MM.1S (cell line): ENCODE measurements around the gene TYRO3.

Source experiments
- DNase-seq: peaks from one replicate; pipeline ENCODE4 v3.0.0-alpha.2; 2015
- H2AFZ ChIP-seq: fragments of 300-600 bp; sonication (generic); 2 replicates; pipeline ENCODE4 v1.6.0; 2016; ENCODE audit warnings: antibody characterized with exemption, low read length
- H3F3A ChIP-seq: fragments of 300-600 bp; sonication (generic); 2 replicates; pipeline ENCODE4 v1.6.1; 2016; ENCODE audit warnings: mild to moderate bottlenecking, antibody characterized with exemption, low read length, moderate library complexity, mixed read lengths; ENCODE audit not compliant: insufficient read depth
- H3K27ac ChIP-seq: fragments of 300-600 bp; sonication (generic); 2 replicates; pipeline ENCODE4 v1.5.1; 2016; ENCODE audit warnings: mild to moderate bottlenecking, low read length
- H3K27me3 ChIP-seq: fragments of 300-600 bp; sonication (generic); replicated peaks from 2 replicates; pipeline ENCODE4 v1.6.0; 2016; ENCODE audit warnings: low read length; ENCODE audit not compliant: insufficient read depth
- H3K36me3 ChIP-seq: fragments of 300-600 bp; sonication (generic); replicated peaks from 2 replicates; pipeline ENCODE4 v1.6.1; 2016; ENCODE audit warnings: mild to moderate bottlenecking, low read length, mixed read lengths; ENCODE audit not compliant: insufficient read depth
- H3K4me1 ChIP-seq: fragments of 300-600 bp; sonication (generic); 2 replicates; pipeline ENCODE4 v1.6.1; 2016; ENCODE audit warnings: low read length, mixed read lengths
- H3K4me2 ChIP-seq: fragments of 300-600 bp; sonication (generic); 2 replicates; pipeline ENCODE4 v1.6.0; 2016; ENCODE audit warnings: low read depth, low read length
- H3K4me3 ChIP-seq: fragments of 300-600 bp; sonication (generic); 2 replicates; pipeline ENCODE4 v1.5.1; 2016; ENCODE audit warnings: low read length, mixed read lengths
- H3K79me2 ChIP-seq: fragments of 300-600 bp; sonication (generic); 2 replicates; pipeline ENCODE4 v1.6.1; 2016; ENCODE audit warnings: mixed run types, low read length, mixed read lengths
- H3K9ac ChIP-seq: fragments of 300-600 bp; sonication (generic); 2 replicates; pipeline ENCODE4 v1.6.1; 2016; ENCODE audit warnings: low read length, mixed read lengths
- H3K9me2 ChIP-seq: fragments of 300-600 bp; sonication (generic); replicated peaks from 2 replicates; pipeline ENCODE4 v1.6.1; 2016; ENCODE audit warnings: mild to moderate bottlenecking, low read length, mixed read lengths; ENCODE audit not compliant: insufficient read depth
- H3K9me3 ChIP-seq: fragments of 300-600 bp; sonication (generic); replicated peaks from 2 replicates; pipeline ENCODE4 v1.6.1; 2016; ENCODE audit warnings: mild to moderate bottlenecking, low read length, mixed read lengths; ENCODE audit not compliant: insufficient read depth
- H4K20me1 ChIP-seq: fragments of 300-600 bp; sonication (generic); 2 replicates; pipeline ENCODE4 v1.6.1; 2016; ENCODE audit warnings: mild to moderate bottlenecking, low read length, moderate library complexity, mixed read lengths; ENCODE audit not compliant: insufficient read depth
- CTCF ChIP-seq: fragments of 300-600 bp; sonication (generic); IDR thresholded peaks from 2 replicates; pipeline ENCODE4 v1.5.1; 2016; ENCODE audit warnings: antibody characterized with exemption, low read length, mixed read lengths
- EZH2 ChIP-seq: fragments of 300-600 bp; sonication (generic); optimal IDR thresholded peaks from 2 replicates; pipeline ENCODE3; 2017; ENCODE audit warnings: low read depth, mild to moderate bottlenecking, antibody characterized with exemption, low read length, mixed read lengths
- EZH2phosphoT487 ChIP-seq: fragments of 300-600 bp; sonication (generic); IDR thresholded peaks from 2 replicates; pipeline ENCODE4 v1.6.1; 2018; ENCODE audit warnings: antibody characterized with exemption, low read length

Gene TYRO3

GRCh38 chr15:41545218-41545617 lies 13.8 kb upstream of the TYRO3 start:
- Histone ChIP-seq H3K4me1 (no peaks in the 10 kb centered on the region), H3K9me3 (no peaks in the 10 kb centered on the region), H3K4me2 (no peak overlapping the region), H3K9me2 (no peaks in the 10 kb centered on the region), H3K27me3 (no peaks in the 10 kb centered on the region), H3F3A (no peaks in the 10 kb centered on the region), H3K36me3 (no peaks in the 10 kb centered on the region), H3K27ac (no peak overlapping the region), H3K79me2 (peaks cover 18% of the 10 kb centered on the region), H3K9ac (no peak overlapping the region), H2AFZ (no peak overlapping the region), H4K20me1 (no peaks in the 10 kb centered on the region), H3K4me3 (no peak overlapping the region)
- DNase-seq, result no peak
- TF ChIP-seq CTCF (no peak), EZH2 (no peak), EZH2phosphoT487 (no peak)

GRCh38 chr15:41546851-41547786 lies 11.9 kb upstream of the TYRO3 start:
- H2AFZ ChIP-seq, result no peak overlapping the region
- H3K4me2 ChIP-seq, result no peak overlapping the region

GRCh38 chr15:41550066-41550775 lies 8.8 kb upstream of the TYRO3 start:
- Histone ChIP-seq H3K4me1 (no peaks in the 10 kb centered on the region), H3K9me3 (no peaks in the 10 kb centered on the region), H4K20me1 (no peaks in the 10 kb centered on the region), H3K9me2 (no peaks in the 10 kb centered on the region), H3K36me3 (no peaks in the 10 kb centered on the region), H3K27ac (no peak overlapping the region), H3K9ac (no peak overlapping the region), H2AFZ (no peak overlapping the region), H3F3A (no peaks in the 10 kb centered on the region), H3K4me2 (no peak overlapping the region), H3K4me3 (no peak overlapping the region), H3K27me3 (no peaks in the 10 kb centered on the region), H3K79me2 (no peaks in the 10 kb centered on the region)
- TF ChIP-seq EZH2, result no peak
- no peak for TF ChIP-seq CTCF
- no peak for TF ChIP-seq EZH2phosphoT487
- no peak for DNase-seq

More at GRCh38 chr15:41546851-41547786, 11.9 kb upstream of the TYRO3 start:
- Histone ChIP-seq H3F3A (no peaks in the 10 kb centered on the region), H3K9me2 (no peaks in the 10 kb centered on the region), H4K20me1 (no peaks in the 10 kb centered on the region), H3K9ac (no peak overlapping the region), H3K4me1 (no peaks in the 10 kb centered on the region), H3K79me2 (peaks cover 15% of the 10 kb centered on the region), H3K27ac (no peak overlapping the region), H3K9me3 (no peaks in the 10 kb centered on the region), H3K4me3 (no peak overlapping the region), H3K36me3 (no peaks in the 10 kb centered on the region), H3K27me3 (no peaks in the 10 kb centered on the region)
- TF ChIP-seq EZH2phosphoT487 (no peak), CTCF (no peak), EZH2 (no peak)
- DNase-seq, result no peak
